ENCODE measurements around the gene MRPL2.
"Not testable (repeated sequence)": the region's sequence is repeated elsewhere in the genome, so short reads cannot be mapped to it uniquely, and the experiment has no call there.

The MRPL2 gene

GRCh38 chr6:43081922-43082321 lies 22.7 kb upstream of the MRPL2 start:
- DNase-seq = not testable (repeated sequence)

- DNase-seq = no peak
Measured at GRCh38 chr6:43081043-43081442, 21.8 kb upstream of the MRPL2 start.

- no peak for DNase-seq
Measured at GRCh38 chr6:43078691-43079090, 19.5 kb upstream of the MRPL2 start.

GRCh38 chr6:43077981-43078511 lies 18.8 kb upstream of the MRPL2 start:
- DNase-seq = no peak

- DNase-seq = no peak
Measured at GRCh38 chr6:43077333-43077809, 18.1 kb upstream of the MRPL2 start.

- DNase-seq = no peak
Measured at GRCh38 chr6:43076464-43077332, 17.5 kb upstream of the MRPL2 start.

GRCh38 chr6:43075670-43076463 lies 16.6 kb upstream of the MRPL2 start, which contains the start of gene PTK7:
Gene PTK7, plus strand, starts transcription at chr6:43076314. Its CDS starts 175 bp downstream, at chr6:43076489.
- DNase-seq = no peak

- DNase-seq = no peak
Measured at GRCh38 chr6:43074847-43075669, 15.8 kb upstream of the MRPL2 start.

GRCh38 chr6:43070028-43070632 lies 10.9 kb upstream of the MRPL2 start:
- DNase-seq = no peak

GRCh38 chr6:43062818-43063217 lies 3.6 kb upstream of the MRPL2 start:
- no peak for DNase-seq

GRCh38 chr6:43061861-43062260 lies 2.6 kb upstream of the MRPL2 start:
- DNase-seq = no peak

- DNase-seq = no peak
Measured at GRCh38 chr6:43060755-43061633, 1.8 kb upstream of the MRPL2 start.

GRCh38 chr6:43060034-43060754 lies 960 bp upstream of the MRPL2 start:
- no peak for DNase-seq

- no peak for DNase-seq
Measured at GRCh38 chr6:43058531-43058930, 703 bp downstream of the MRPL2 start.

GRCh38 chr6:43055966-43056365 lies 3.3 kb downstream of the MRPL2 start:
- DNase-seq = no peak

GRCh38 chr6:43054206-43054943 lies 4.9 kb downstream of the MRPL2 start:
- DNase-seq = no peak

GRCh38 chr6:43053545-43054205 lies 5.6 kb downstream of the MRPL2 start, which contains the start of gene CUL7:
Gene CUL7, minus strand, starts transcription at chr6:43053851. Its CDS starts 1,063 bp downstream, at chr6:43052788.
- peak; percentile 78 for DNase-seq

- no peak for DNase-seq
Measured at GRCh38 chr6:43052842-43053544, 6.2 kb downstream of the MRPL2 start.

All from GOT3 (cell line).